ENCODE results near the gene IL16. TPM values are rescaled to one million over a fixed set of nuclear protein-coding genes. Genes with fewer than 3 reads are reported as not detected.

IL16 gene
- total and polyA plus RNA-seq, 4 donors: 1.9 to 6.9 (median 4.4) TPM

DNA sequence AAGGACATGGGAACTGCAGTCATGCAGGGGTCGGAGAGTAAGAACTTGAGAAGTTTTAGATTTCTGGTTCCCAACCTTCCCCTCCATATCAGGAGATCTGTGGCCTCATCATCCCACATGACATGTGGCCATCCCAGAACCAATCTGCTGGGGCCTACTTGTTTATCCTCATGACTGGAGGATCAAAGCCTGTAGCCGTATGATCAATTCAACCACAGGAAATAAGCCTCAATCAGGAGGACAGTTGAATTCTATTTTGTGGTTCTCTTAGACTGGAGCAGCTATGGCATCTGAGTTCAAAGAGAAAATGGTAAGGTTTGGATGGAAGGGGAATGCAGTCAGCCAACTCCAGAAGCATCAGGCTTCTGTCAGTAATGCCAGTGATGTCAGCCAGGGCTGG, 57.2 kb downstream of the IL16 start (continued):
- TF ChIP-seq, protein P1, sequence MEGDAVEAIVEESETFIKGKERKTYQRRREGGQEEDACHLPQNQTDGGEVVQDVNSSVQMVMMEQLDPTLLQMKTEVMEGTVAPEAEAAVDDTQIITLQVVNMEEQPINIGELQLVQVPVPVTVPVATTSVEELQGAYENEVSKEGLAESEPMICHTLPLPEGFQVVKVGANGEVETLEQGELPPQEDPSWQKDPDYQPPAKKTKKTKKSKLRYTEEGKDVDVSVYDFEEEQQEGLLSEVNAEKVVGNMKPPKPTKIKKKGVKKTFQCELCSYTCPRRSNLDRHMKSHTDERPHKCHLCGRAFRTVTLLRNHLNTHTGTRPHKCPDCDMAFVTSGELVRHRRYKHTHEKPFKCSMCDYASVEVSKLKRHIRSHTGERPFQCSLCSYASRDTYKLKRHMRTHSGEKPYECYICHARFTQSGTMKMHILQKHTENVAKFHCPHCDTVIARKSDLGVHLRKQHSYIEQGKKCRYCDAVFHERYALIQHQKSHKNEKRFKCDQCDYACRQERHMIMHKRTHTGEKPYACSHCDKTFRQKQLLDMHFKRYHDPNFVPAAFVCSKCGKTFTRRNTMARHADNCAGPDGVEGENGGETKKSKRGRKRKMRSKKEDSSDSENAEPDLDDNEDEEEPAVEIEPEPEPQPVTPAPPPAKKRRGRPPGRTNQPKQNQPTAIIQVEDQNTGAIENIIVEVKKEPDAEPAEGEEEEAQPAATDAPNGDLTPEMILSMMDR (IDR thresholded peaks at IDR 0.05; ENCODE audit: low read depth, low read length, missing input control): no peak
- TF ChIP-seq FOXA2 (IDR thresholded peaks at IDR 0.05): no peak
- no peak for TF ChIP-seq JUND (IDR thresholded peaks at IDR 0.05)
- TF ChIP-seq HNF4G (IDR thresholded peaks at IDR 0.05): no peak

- TF ChIP-seq YY1 (IDR thresholded peaks at IDR 0.05) (no peak), SP1 (IDR thresholded peaks at IDR 0.05) (no peak), RXRA (IDR thresholded peaks at IDR 0.05) (no peak), HNF4A (conservative IDR thresholded peaks at IDR 0.05) (no peak), RAD21 (IDR thresholded peaks at IDR 0.05) (no peak), REST (IDR thresholded peaks at IDR 0.05) (no peak), FOXA2 (IDR thresholded peaks at IDR 0.05) (no peak), JUND (IDR thresholded peaks at IDR 0.05) (no peak), NR2F2 (IDR thresholded peaks at IDR 0.05) (no peak), TAF1 (conservative IDR thresholded peaks at IDR 0.05) (no peak)
- TF ChIP-seq, protein P2, sequence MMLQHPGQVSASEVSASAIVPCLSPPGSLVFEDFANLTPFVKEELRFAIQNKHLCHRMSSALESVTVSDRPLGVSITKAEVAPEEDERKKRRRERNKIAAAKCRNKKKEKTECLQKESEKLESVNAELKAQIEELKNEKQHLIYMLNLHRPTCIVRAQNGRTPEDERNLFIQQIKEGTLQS (IDR thresholded peaks at IDR 0.05): no peak
- TF ChIP-seq, protein P3, sequence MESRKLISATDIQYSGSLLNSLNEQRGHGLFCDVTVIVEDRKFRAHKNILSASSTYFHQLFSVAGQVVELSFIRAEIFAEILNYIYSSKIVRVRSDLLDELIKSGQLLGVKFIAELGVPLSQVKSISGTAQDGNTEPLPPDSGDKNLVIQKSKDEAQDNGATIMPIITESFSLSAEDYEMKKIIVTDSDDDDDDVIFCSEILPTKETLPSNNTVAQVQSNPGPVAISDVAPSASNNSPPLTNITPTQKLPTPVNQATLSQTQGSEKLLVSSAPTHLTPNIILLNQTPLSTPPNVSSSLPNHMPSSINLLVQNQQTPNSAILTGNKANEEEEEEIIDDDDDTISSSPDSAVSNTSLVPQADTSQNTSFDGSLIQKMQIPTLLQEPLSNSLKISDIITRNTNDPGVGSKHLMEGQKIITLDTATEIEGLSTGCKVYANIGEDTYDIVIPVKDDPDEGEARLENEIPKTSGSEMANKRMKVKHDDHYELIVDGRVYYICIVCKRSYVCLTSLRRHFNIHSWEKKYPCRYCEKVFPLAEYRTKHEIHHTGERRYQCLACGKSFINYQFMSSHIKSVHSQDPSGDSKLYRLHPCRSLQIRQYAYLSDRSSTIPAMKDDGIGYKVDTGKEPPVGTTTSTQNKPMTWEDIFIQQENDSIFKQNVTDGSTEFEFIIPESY (IDR thresholded peaks at IDR 0.05): no peak
- H3K9ac ChIP-seq (ENCODE audit: low read depth in 1 of 2, low read length in 2 of 2): no peak overlapping the region
- DNase-seq (ENCODE audit: low spot score): no peak
- no peaks in the 10 kb centered on the region for H3K9me3 ChIP-seq (ENCODE audit: control insufficient read depth in 4 of 4, low read length in 3 of 4)
- no peaks in the 10 kb centered on the region for H3K4me1 ChIP-seq (ENCODE audit: control insufficient read depth in 4 of 4, insufficient read depth in 4 of 4, low read length in 3 of 4)
- H3K4me3 ChIP-seq (ENCODE audit: low read depth in 1 of 3, low read length in 3 of 3): no peak overlapping the region
- H3K27ac ChIP-seq (ENCODE audit: low read depth in 1 of 2, low read length in 2 of 2): no peak overlapping the region
- H3K36me3 ChIP-seq (ENCODE audit: control insufficient read depth in 4 of 4, insufficient read depth in 3 of 4, low read depth in 1 of 4, low read length in 3 of 4): no peaks in the 10 kb centered on the region
- WGBS: 73% methylated on average over 5 of the region's 5 CpGs
- H3K27me3 ChIP-seq (ENCODE audit: control insufficient read depth in 4 of 4, insufficient read depth in 4 of 4, low read length in 3 of 4): peaks cover 0 to 3% (median 0%) of the 10 kb centered on the region in 4 donors
Observed at GRCh38 chr15:81254277-81254915, 57.7 kb downstream of the IL16 start.

Measured in liver (tissue), 9 donors.